T-cell (primary cell): ENCODE data around the gene LGR6. TPM values are rescaled to one million over a fixed set of nuclear protein-coding genes. Genes with fewer than 3 reads are reported as not detected.

Source experiments
- ATAC-seq, 4 experiments: fragments of 200-7000 bp in 3 of 4; fragments of 150-1000 bp in 1 of 4; cut with Tn5 transposase; replicated peaks in 1 of 4; 1 replicate in 3 of 4; 2 replicates in 1 of 4; pipeline ENCODE4 v1.10.0; 2021; ENCODE audit warnings: moderate library complexity in 3 of 4, mild to moderate bottlenecking in 2 of 4, moderate number of reproducible peaks in 1 of 4
- CTCF ChIA-PET, 2 donors: fragments of 300-600 bp; sonication (Branson Sonifier 250); formaldehyde crosslinking; loops; one replicate each; lab custom pipeline; 2022; ENCODE audit warnings: antibody characterized with exemption in 2 of 2; lab: Charles Lee
- POLR2A ChIA-PET, 2 donors: fragments of 300-600 bp; sonication (Branson Sonifier 250); formaldehyde crosslinking; loops; one replicate each; lab custom pipeline; 2022; ENCODE audit warnings: antibody characterized with exemption in 2 of 2; lab: Charles Lee
- DNase-seq, 35 experiments: peaks; one replicate each; pipeline versions ENCODE4 v3.0.0 to v3.0.0-alpha.2; 2013 to 2023
- H3K27ac ChIP-seq: one replicate; pipeline ENCODE4 v1.5.1; 2013; ENCODE audit warnings: low read length
- H3K27me3 ChIP-seq, 2 experiments: replicated peaks in 1 of 2; 1 replicate in 1 of 2; 2 replicates in 1 of 2; pipeline versions ENCODE4 v1.6.1 to v1.7.0; 2013; ENCODE audit warnings: low read length in 1 of 2, mixed read lengths in 1 of 2; ENCODE audit not compliant: control insufficient read depth in 2 of 2, insufficient read depth in 2 of 2; ENCODE audit errors: extremely low read depth in 1 of 2
- H3K36me3 ChIP-seq, 2 donors: 1 replicate in 1 of 2; 2 replicates in 1 of 2; pipeline versions ENCODE4 v1.6.1 to v1.7.0; 2013; ENCODE audit warnings: low read length in 1 of 2; ENCODE audit not compliant: control insufficient read depth in 2 of 2, insufficient read depth in 1 of 2; ENCODE audit errors: extremely low read depth in 1 of 2
- H3K4me1 ChIP-seq, 2 experiments: 1 replicate in 1 of 2; 2 replicates in 1 of 2; pipeline versions ENCODE4 v1.6.1 to v1.7.0; 2013; ENCODE audit warnings: low read length in 2 of 2, mixed read lengths in 1 of 2; ENCODE audit not compliant: insufficient read depth in 2 of 2, control insufficient read depth in 1 of 2; ENCODE audit errors: extremely low read depth in 1 of 2
- H3K4me3 ChIP-seq, 2 donors: 1 replicate in 1 of 2; 2 replicates in 1 of 2; pipeline versions ENCODE4 v1.5.1 to v1.7.0; 2013; ENCODE audit warnings: mild to moderate bottlenecking in 2 of 2, low read length in 1 of 2, moderate library complexity in 1 of 2; ENCODE audit not compliant: control insufficient read depth in 1 of 2; ENCODE audit errors: extremely low read depth in 1 of 2
- H3K9me3 ChIP-seq: 2 replicates; pipeline ENCODE4 v1.7.0; 2013
- H3K27ac Mint-ChIP-seq, 2 donors: one replicate each; pipeline ENCODE4 v1.8.0; 2020 to 2021; ENCODE audit warnings: mild to moderate bottlenecking in 2 of 2, mixed read lengths in 2 of 2
- H3K27me3 Mint-ChIP-seq, 2 donors: one replicate each; pipeline ENCODE4 v1.8.0; 2021 to 2022; ENCODE audit warnings: mixed read lengths in 2 of 2
- H3K36me3 Mint-ChIP-seq: one replicate; pipeline ENCODE4 v1.8.0; 2021; ENCODE audit warnings: mixed read lengths
- H3K4me1 Mint-ChIP-seq, 3 donors: one replicate each; pipeline ENCODE4 v1.8.0; 2020 to 2022; ENCODE audit warnings: mixed read lengths in 3 of 3, mild to moderate bottlenecking in 1 of 3
- H3K4me3 Mint-ChIP-seq, 3 donors: one replicate each; pipeline ENCODE4 v1.8.0; 2020 to 2022; ENCODE audit warnings: mild to moderate bottlenecking in 3 of 3, mixed read lengths in 3 of 3, moderate library complexity in 3 of 3
- H3K9me3 Mint-ChIP-seq, 3 donors: one replicate each; pipeline ENCODE4 v1.8.0; 2020 to 2022; ENCODE audit warnings: mixed read lengths in 3 of 3
- WGBS: methylation state at CpG from one replicate; pipeline ENCODE4 v1.1.5; 2013; ENCODE audit warnings: missing lambda C conversion rate; ENCODE audit not compliant: insufficient coverage; 5-methylcytosine and 5-hydroxymethylcytosine counted together
- total RNA-seq, 35 experiments: library from RNA in 6 of 35; stranded (reverse) in 6 of 35; fragments of 120-200 nt in 1 of 35; gene quantifications; one replicate each; pipeline versions ENCODE4 v1.2.1 to v1.2.4 and lab custom pipeline; 2013 to 2026

The LGR6 gene
- total RNA-seq, 5 donors from 2014 or later (not counting 1 experiment from before 2014, with no cell fraction given): 0.58 to 13.1 (median 1.8) TPM

GRCh38 chr1:202186327-202186726, 7.3 kb upstream of the LGR6 start:
- peaks cover 0 to 12% of the 10 kb centered on the region in 2 experiments for H3K4me1 ChIP-seq
- no peaks in the 10 kb centered on the region for H3K9me3 ChIP-seq
- ATAC-seq: no peak
- Mint-ChIP-seq H3K27me3 (peaks cover 0 to 10% of the 10 kb centered on the region in 2 donors), H3K9me3 (no peaks in the 10 kb centered on the region), H3K27ac (no peak overlapping the region), H3K4me1 (peaks cover 11 to 12% (median 12%) of the 10 kb centered on the region in 3 donors), H3K36me3 (no peaks in the 10 kb centered on the region), H3K4me3 (no peak overlapping the region)
- H3K27ac ChIP-seq: no peak overlapping the region
- CTCF ChIA-PET: interaction anchor here in 1 of 2 donors (0.8 kb wide), 1 partner anchor 11 kb away, joined by 3 read pairs; no protein-coding TSS in a partner anchor
- 70% methylated on average over 1 of the region's 7 CpGs for WGBS
- POLR2A ChIA-PET: interaction anchor here in 1 of 2 donors (1.1 kb wide), 1 partner anchor 38 kb away, joined by 11 read pairs; no protein-coding TSS in a partner anchor
- H3K27me3 ChIP-seq: peaks cover 0 to 39% of the 10 kb centered on the region in 2 experiments
- H3K36me3 ChIP-seq: no peaks in the 10 kb centered on the region
- DNase-seq: no peak
- no peak overlapping the region for H3K4me3 ChIP-seq

- no peak overlapping the region for H3K27ac ChIP-seq
- ATAC-seq (no peak), DNase-seq (no peak)
- no peaks in the 10 kb centered on the region for H3K36me3 ChIP-seq
- Mint-ChIP-seq H3K4me1 (peaks cover 11 to 12% (median 12%) of the 10 kb centered on the region in 3 donors), H3K4me3 (no peak overlapping the region), H3K36me3 (no peaks in the 10 kb centered on the region), H3K27me3 (peaks cover 0 to 11% of the 10 kb centered on the region in 2 donors), H3K9me3 (no peaks in the 10 kb centered on the region), H3K27ac (no peak overlapping the region)
- ChIA-PET CTCF (interaction anchor here (0.6 to 1.0 kb wide), 3 partner anchors 11 to 212 kb away, joined by 3 read pairs; no protein-coding TSS in a partner anchor), POLR2A (interaction anchor here in 1 of 2 donors (1.1 kb wide), 1 partner anchor 39 kb away, joined by 11 read pairs; no protein-coding TSS in a partner anchor)
- no peaks in the 10 kb centered on the region for H3K9me3 ChIP-seq
- no peak overlapping the region for H3K4me3 ChIP-seq
- peaks cover 0 to 39% of the 10 kb centered on the region in 2 experiments for H3K27me3 ChIP-seq
- peaks cover 0 to 12% of the 10 kb centered on the region in 2 experiments for H3K4me1 ChIP-seq
- 69% methylated on average over 6 of the region's 8 CpGs for WGBS
Observed at GRCh38 chr1:202187041-202187671, 6.4 kb upstream of the LGR6 start.

- POLR2A ChIA-PET: no interaction called here
- Mint-ChIP-seq H3K4me1 (peaks cover 11 to 12% (median 12%) of the 10 kb centered on the region in 3 donors), H3K4me3 (no peak overlapping the region), H3K27me3 (peaks cover 0 to 16% of the 10 kb centered on the region in 2 donors), H3K27ac (peak overlapping the region in 1 of 2 donors; percentile 20), H3K36me3 (no peaks in the 10 kb centered on the region), H3K9me3 (no peaks in the 10 kb centered on the region)
- Histone ChIP-seq H3K9me3 (no peaks in the 10 kb centered on the region), H3K4me3 (no peak overlapping the region), H3K27ac (no peak overlapping the region), H3K4me1 (peaks cover 0 to 16% of the 10 kb centered on the region in 2 experiments), H3K36me3 (no peaks in the 10 kb centered on the region), H3K27me3 (peaks cover 0 to 46% of the 10 kb centered on the region in 2 experiments)
- CTCF ChIA-PET: interaction anchor here (0.5 to 1.0 kb wide), 3 partner anchors 33 to 211 kb away, joined by 3 read pairs; no protein-coding TSS in a partner anchor
- 66% methylated on average over 6 of the region's 8 CpGs for WGBS
- DNase-seq: no peak
- no peak for ATAC-seq
Observed at GRCh38 chr1:202187697-202188407, 5.7 kb upstream of the LGR6 start.

- H3K27ac ChIP-seq: no peak overlapping the region
- H3K27me3 ChIP-seq: peaks cover 0 to 51% of the 10 kb centered on the region in 2 experiments
- peaks cover 0 to 25% of the 10 kb centered on the region in 2 experiments for H3K4me1 ChIP-seq
- Mint-ChIP-seq H3K27ac (no peak overlapping the region), H3K9me3 (no peaks in the 10 kb centered on the region), H3K4me3 (no peak overlapping the region), H3K36me3 (no peaks in the 10 kb centered on the region), H3K4me1 (peaks cover 5 to 9% (median 8%) of the 10 kb centered on the region in 3 donors), H3K27me3 (peaks cover 6 to 21% of the 10 kb centered on the region in 2 donors)
- H3K4me3 ChIP-seq: no peak overlapping the region
- no peaks in the 10 kb centered on the region for H3K9me3 ChIP-seq
- DNase-seq: peak; percentile 32 to 85 (median 71)
- 74% methylated on average over 8 of the region's 20 CpGs for WGBS
- H3K36me3 ChIP-seq: no peaks in the 10 kb centered on the region
- peak; percentile 63 to 81 (median 70) for ATAC-seq
- ChIA-PET POLR2A (no interaction called here), CTCF (interaction anchor here (0.5 to 1.6 kb wide), 9 partner anchors 11 to 537 kb away, joined by 3 to 8 read pairs (median 5); partner anchors contain the start of gene PTPN7 (in 1 of the 2))
Observed at GRCh38 chr1:202189001-202189790, 4.4 kb upstream of the LGR6 start.

- DNase-seq (no peak), ATAC-seq (no peak)
- Histone ChIP-seq H3K27ac (no peak overlapping the region), H3K9me3 (no peaks in the 10 kb centered on the region), H3K27me3 (peaks cover 0 to 53% of the 10 kb centered on the region in 2 experiments), H3K4me3 (no peak overlapping the region), H3K36me3 (no peaks in the 10 kb centered on the region), H3K4me1 (peaks cover 0 to 21% of the 10 kb centered on the region in 2 experiments)
- no peak overlapping the region for H3K4me3 Mint-ChIP-seq
- no peaks in the 10 kb centered on the region for H3K36me3 Mint-ChIP-seq
- H3K9me3 Mint-ChIP-seq: no peaks in the 10 kb centered on the region
- H3K27ac Mint-ChIP-seq: no peak overlapping the region
- peaks cover 14 to 25% of the 10 kb centered on the region in 2 donors for H3K27me3 Mint-ChIP-seq
- POLR2A ChIA-PET: no interaction called here
- 54% methylated on average over 5 of the region's 7 CpGs for WGBS
- peaks cover 0 to 4% (median 2%) of the 10 kb centered on the region in 3 donors for H3K4me1 Mint-ChIP-seq
- CTCF ChIA-PET: interaction anchor here (0.6 to 1.6 kb wide), 7 partner anchors 10 to 529 kb away, joined by 3 to 8 read pairs (median 4); partner anchors contain the start of gene PTPN7 (in 1 of the 2)
Observed at GRCh38 chr1:202189918-202190715, 3.5 kb upstream of the LGR6 start.
